BE2C (cell line): Measurements from ENCODE around the gene TOMM34.
A peak's percentile ranks its signal among the peaks of the same experiment; 100 is the strongest.

ENCODE experiments used
- DNase-seq: peaks from one replicate; pipeline ENCODE4 v3.0.0-alpha.2; 2020
- H3K27me3 ChIP-seq: fragments of 250-450 bp; sonication (Bioruptor Pico); 2 replicates; pipeline ENCODE4 v1.5.1; 2020; ENCODE audit warnings: mild to moderate bottlenecking
- H3K36me3 ChIP-seq: fragments of 250-450 bp; sonication (Bioruptor Pico); 2 replicates; pipeline ENCODE4 v1.5.1; 2020; ENCODE audit warnings: mild to moderate bottlenecking
- H3K4me1 ChIP-seq: fragments of 250-450 bp; sonication (Bioruptor Pico); 2 replicates; pipeline ENCODE4 v1.5.1; 2020
- H3K4me3 ChIP-seq: 2 replicates; pipeline ENCODE4 v1.5.1; 2011; ENCODE audit warnings: low read depth, low read length
- H3K9me3 ChIP-seq: fragments of 250-450 bp; sonication (Bioruptor Pico); 2 replicates; pipeline ENCODE4 v1.5.1; 2020
- TF ChIP-seq, protein P1 (sequence below): IDR thresholded peaks from 2 replicates; pipeline ENCODE4 v1.5.1; 2012; ENCODE audit warnings: mild to moderate bottlenecking, low read depth, low read length

The TOMM34 gene

GRCh38 chr20:44976698-44977097 lies 16.5 kb upstream of the TOMM34 start:
- Histone ChIP-seq H3K4me1 (no peaks in the 10 kb centered on the region), H3K27me3 (no peaks in the 10 kb centered on the region), H3K9me3 (no peaks in the 10 kb centered on the region), H3K36me3 (peaks cover 32% of the 10 kb centered on the region), H3K4me3 (no peak overlapping the region)
- TF ChIP-seq, protein P1, sequence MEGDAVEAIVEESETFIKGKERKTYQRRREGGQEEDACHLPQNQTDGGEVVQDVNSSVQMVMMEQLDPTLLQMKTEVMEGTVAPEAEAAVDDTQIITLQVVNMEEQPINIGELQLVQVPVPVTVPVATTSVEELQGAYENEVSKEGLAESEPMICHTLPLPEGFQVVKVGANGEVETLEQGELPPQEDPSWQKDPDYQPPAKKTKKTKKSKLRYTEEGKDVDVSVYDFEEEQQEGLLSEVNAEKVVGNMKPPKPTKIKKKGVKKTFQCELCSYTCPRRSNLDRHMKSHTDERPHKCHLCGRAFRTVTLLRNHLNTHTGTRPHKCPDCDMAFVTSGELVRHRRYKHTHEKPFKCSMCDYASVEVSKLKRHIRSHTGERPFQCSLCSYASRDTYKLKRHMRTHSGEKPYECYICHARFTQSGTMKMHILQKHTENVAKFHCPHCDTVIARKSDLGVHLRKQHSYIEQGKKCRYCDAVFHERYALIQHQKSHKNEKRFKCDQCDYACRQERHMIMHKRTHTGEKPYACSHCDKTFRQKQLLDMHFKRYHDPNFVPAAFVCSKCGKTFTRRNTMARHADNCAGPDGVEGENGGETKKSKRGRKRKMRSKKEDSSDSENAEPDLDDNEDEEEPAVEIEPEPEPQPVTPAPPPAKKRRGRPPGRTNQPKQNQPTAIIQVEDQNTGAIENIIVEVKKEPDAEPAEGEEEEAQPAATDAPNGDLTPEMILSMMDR, result no peak
- no peak for DNase-seq

DNA sequence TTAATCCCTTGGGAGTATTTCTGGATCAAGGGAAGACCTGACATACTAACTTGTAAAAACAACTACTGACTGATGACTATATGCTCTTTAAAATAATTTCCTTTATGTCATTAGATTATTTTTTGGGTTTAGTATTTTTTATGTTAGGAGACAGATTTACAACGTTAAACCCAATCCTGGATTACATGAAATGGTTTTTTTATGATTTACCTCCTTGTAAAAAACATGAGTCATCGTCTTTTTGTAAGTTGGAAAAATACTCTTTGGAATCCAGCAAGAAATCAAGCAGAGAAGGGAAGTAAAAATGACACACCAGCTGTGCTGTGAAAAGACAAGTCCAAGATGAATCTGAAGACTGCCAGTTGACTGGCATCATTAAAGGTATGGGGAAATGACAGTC lies 12.9 kb upstream of the TOMM34 start:
- Histone ChIP-seq H3K4me1 (peaks cover 4% of the 10 kb centered on the region), H3K36me3 (peaks cover 24% of the 10 kb centered on the region), H3K4me3 (no peak overlapping the region), H3K9me3 (no peaks in the 10 kb centered on the region), H3K27me3 (no peaks in the 10 kb centered on the region)
- TF ChIP-seq, protein P1, result no peak
- no peak for DNase-seq

GRCh38 chr20:44970243-44970757 lies 10.1 kb upstream of the TOMM34 start:
- Histone ChIP-seq H3K36me3 (peaks cover 24% of the 10 kb centered on the region), H3K9me3 (no peaks in the 10 kb centered on the region), H3K27me3 (no peaks in the 10 kb centered on the region), H3K4me1 (peaks cover 4% of the 10 kb centered on the region), H3K4me3 (no peak overlapping the region)
- DNase-seq, result no peak
- TF ChIP-seq, protein P1, result no peak

DNA sequence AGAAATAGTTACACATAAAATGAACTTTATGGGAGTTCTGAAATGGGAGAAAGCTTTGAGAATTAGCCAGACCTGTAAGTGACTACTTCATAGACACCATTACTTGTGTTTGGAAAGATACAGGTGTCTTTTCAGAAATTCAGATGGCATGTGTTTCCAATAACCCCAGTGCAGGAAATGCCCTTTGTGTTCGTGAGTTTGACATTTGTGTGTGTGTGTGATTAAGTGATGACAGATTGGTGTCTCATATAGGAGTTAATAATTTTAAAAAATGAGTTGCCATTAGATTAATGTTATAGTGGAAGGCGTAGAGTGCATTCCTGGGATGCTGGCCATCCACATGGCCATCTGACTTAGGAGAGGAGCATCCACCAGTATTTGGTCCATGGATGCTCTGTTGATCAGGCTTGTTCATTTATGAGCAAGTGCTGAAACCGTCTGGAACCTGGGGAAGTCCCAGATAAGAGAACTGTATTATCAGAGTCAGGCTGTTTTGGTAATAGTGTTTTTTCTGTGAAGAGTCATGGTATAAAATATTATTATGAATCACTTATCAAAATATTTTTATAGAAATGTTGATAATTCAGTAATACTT lies 9.2 kb upstream of the TOMM34 start:
- Histone ChIP-seq H3K9me3 (no peaks in the 10 kb centered on the region), H3K4me3 (no peak overlapping the region), H3K4me1 (peaks cover 4% of the 10 kb centered on the region), H3K36me3 (peaks cover 16% of the 10 kb centered on the region), H3K27me3 (no peaks in the 10 kb centered on the region)
- DNase-seq, result no peak
- TF ChIP-seq, protein P1, result no peak

- TF ChIP-seq, protein P1, result no peak
- no peaks in the 10 kb centered on the region for H3K27me3 ChIP-seq
- DNase-seq, result no peak
- H3K4me1 ChIP-seq, result peaks cover 4% of the 10 kb centered on the region
- H3K4me3 ChIP-seq, result peak overlapping the region; percentile 96
- no peaks in the 10 kb centered on the region for H3K36me3 ChIP-seq
- no peaks in the 10 kb centered on the region for H3K9me3 ChIP-seq
Measured at GRCh38 chr20:44967207-44967807, 7.1 kb upstream of the TOMM34 start.
